HEK293T (cell line): Measurements from ENCODE around the gene OTUD6A.

Experiments
- ELF4 ChIP-seq: fragments of 450-650 bp; IDR thresholded peaks from 2 replicates; pipeline ENCODE4 v1.6.1; 2017; ENCODE audit warnings: antibody characterized with exemption
- HDGF ChIP-seq: fragments of 450-650 bp; IDR thresholded peaks from 2 replicates; pipeline ENCODE4 v1.6.1; 2017; ENCODE audit warnings: antibody characterized with exemption, borderline replicate concordance
- LEF1 ChIP-seq: fragments of 450-650 bp; IDR thresholded peaks from 2 replicates; pipeline ENCODE4 v1.6.1; 2017; ENCODE audit warnings: mild to moderate bottlenecking, borderline replicate concordance
- PKNOX1 ChIP-seq: fragments of 450-650 bp; IDR thresholded peaks from 2 replicates; pipeline ENCODE4 v1.6.1; 2016
- SUZ12 ChIP-seq: fragments of 450-650 bp; IDR thresholded peaks from 2 replicates; pipeline ENCODE4 v1.6.1; 2016; ENCODE audit warnings: mild to moderate bottlenecking
- ZNF384 ChIP-seq: fragments of 450-650 bp; IDR thresholded peaks from 2 replicates; pipeline ENCODE4 v1.6.1; 2016

- TF ChIP-seq PKNOX1 (no peak), HDGF (no peak), SUZ12 (no peak), LEF1 (no peak), ZNF384 (no peak), ELF4 (no peak)
Observed at GRCh38 chrX:70052895-70053615, 9.2 kb upstream of the OTUD6A start.
